Neural progenitor cell (in vitro differentiated cells): ENCODE measurements around the gene EFNA2. TPM values are rescaled to one million over a fixed set of nuclear protein-coding genes. Genes with fewer than 3 reads are reported as not detected.

Experiments
- DNase-seq: peaks from one replicate; pipeline ENCODE4 v3.0.0-alpha.2; 2016; ENCODE audit warnings: low spot score
- H2AFZ ChIP-seq: fragments of 200-600 bp; sonication (generic); replicated peaks from 2 replicates; pipeline ENCODE4 v1.6.1; 2016; ENCODE audit warnings: antibody characterized with exemption
- H3F3A ChIP-seq: fragments of 200-600 bp; sonication (generic); 2 replicates; pipeline ENCODE4 v1.6.1; 2016; ENCODE audit warnings: antibody characterized with exemption, low read depth
- H3K27ac ChIP-seq: fragments of 200-600 bp; sonication (generic); 2 replicates; pipeline ENCODE4 v1.5.1; 2016; ENCODE audit warnings: mild to moderate bottlenecking
- H3K27me3 ChIP-seq: fragments of 200-600 bp; sonication (generic); 2 replicates; pipeline ENCODE4 v1.6.1; 2016; ENCODE audit warnings: mild to moderate bottlenecking, moderate library complexity
- H3K36me3 ChIP-seq: fragments of 200-600 bp; sonication (generic); 2 replicates; pipeline ENCODE4 v1.5.1; 2016
- H3K4me1 ChIP-seq: fragments of 200-600 bp; sonication (generic); 2 replicates; pipeline ENCODE4 v1.6.1; 2016; ENCODE audit warnings: mixed run types
- H3K4me2 ChIP-seq: fragments of 200-600 bp; sonication (generic); 2 replicates; pipeline ENCODE4 v1.6.1; 2016
- H3K4me3 ChIP-seq: fragments of 200-600 bp; sonication (generic); 2 replicates; pipeline ENCODE4 v1.5.1; 2016
- H3K79me2 ChIP-seq: fragments of 200-600 bp; sonication (generic); 2 replicates; pipeline ENCODE4 v1.6.1; 2016; ENCODE audit warnings: low read depth
- H3K9ac ChIP-seq: fragments of 200-600 bp; sonication (generic); 2 replicates; pipeline ENCODE4 v1.6.1; 2016
- H3K9me3 ChIP-seq: fragments of 200-600 bp; sonication (generic); 2 replicates; pipeline ENCODE4 v1.5.1; 2016; ENCODE audit warnings: low read depth
- H4K20me1 ChIP-seq: fragments of 200-600 bp; sonication (generic); 2 replicates; pipeline ENCODE4 v1.6.1; 2016; ENCODE audit warnings: low read depth
- H3K27ac Mint-ChIP-seq: 3 replicates; pipeline ENCODE4 v1.8.0; 2021; ENCODE audit warnings: mixed read lengths
- H3K27me3 Mint-ChIP-seq: 2 replicates; pipeline ENCODE4 v1.8.0; 2022; ENCODE audit warnings: low read depth, mild to moderate bottlenecking, inconsistent platforms, moderate library complexity, mixed read lengths; ENCODE audit not compliant: insufficient read depth
- H3K36me3 Mint-ChIP-seq: 3 replicates; pipeline ENCODE4 v1.8.0; 2021; ENCODE audit warnings: mixed read lengths
- H3K4me1 Mint-ChIP-seq: 3 replicates; pipeline ENCODE4 v1.8.0; 2021; ENCODE audit warnings: mixed read lengths
- H3K4me3 Mint-ChIP-seq: 3 replicates; pipeline ENCODE4 v1.8.0; 2021; ENCODE audit warnings: mild to moderate bottlenecking, moderate library complexity, mixed read lengths
- H3K9me3 Mint-ChIP-seq: 3 replicates; pipeline ENCODE4 v1.8.0; 2020; ENCODE audit warnings: mixed read lengths
- CTCF ChIP-seq: fragments of 200-600 bp; sonication (generic); IDR thresholded peaks from 2 replicates; pipeline ENCODE4 v1.5.1; 2017; ENCODE audit warnings: antibody characterized with exemption, mild to moderate bottlenecking
- EZH2 ChIP-seq: fragments of 200-600 bp; sonication (generic); IDR thresholded peaks from 2 replicates; pipeline ENCODE4 v1.6.1; 2017; ENCODE audit warnings: antibody characterized with exemption, mild to moderate bottlenecking, moderate library complexity
- EZH2phosphoT487 ChIP-seq: fragments of 200-600 bp; sonication (generic); IDR thresholded peaks from 2 replicates; pipeline ENCODE4 v1.6.1; 2017; ENCODE audit warnings: antibody characterized with exemption
- total RNA-seq: library from RNA; depleted of rRNA; stranded (reverse); fragments of >200 nt; gene quantifications from 2 replicates; pipeline ENCODE4 v1.2.3, GENCODE V29; 2015; ENCODE audit warnings: low replicate concordance

Gene EFNA2
- total RNA-seq, 1 donor from 2014 or later = 13.2 TPM

GRCh38 chr19:1261798-1262622 lies 23.7 kb upstream of the EFNA2 start:
- Mint-ChIP-seq H3K27me3 (peaks cover 12% of the 10 kb centered on the region), H3K4me1 (peaks cover 67% of the 10 kb centered on the region), H3K27ac (peak overlapping the region; percentile 79), H3K36me3 (peaks cover 5% of the 10 kb centered on the region), H3K9me3 (no peaks in the 10 kb centered on the region), H3K4me3 (peak overlapping the region; percentile 88)
- no peaks in the 10 kb centered on the region for H3K36me3 ChIP-seq
- TF ChIP-seq EZH2 (no peak), CTCF (peak; percentile 2)
- H3K27ac ChIP-seq = no peak overlapping the region
- peaks cover 71% of the 10 kb centered on the region for H3F3A ChIP-seq
- H3K9ac ChIP-seq = no peak overlapping the region
- peaks cover 36% of the 10 kb centered on the region for H4K20me1 ChIP-seq
- peak overlapping the region; percentile 91 for H3K4me2 ChIP-seq
- H3K27me3 ChIP-seq = peaks cover under 1% of the 10 kb centered on the region
- peak overlapping the region; percentile 73 for H3K4me3 ChIP-seq
- DNase-seq = peak; percentile 23
- H3K79me2 ChIP-seq = peaks cover 18% of the 10 kb centered on the region
- peaks cover 58% of the 10 kb centered on the region for H3K4me1 ChIP-seq
- H3K9me3 ChIP-seq = no peaks in the 10 kb centered on the region
- H2AFZ ChIP-seq = no peak overlapping the region

DNA sequence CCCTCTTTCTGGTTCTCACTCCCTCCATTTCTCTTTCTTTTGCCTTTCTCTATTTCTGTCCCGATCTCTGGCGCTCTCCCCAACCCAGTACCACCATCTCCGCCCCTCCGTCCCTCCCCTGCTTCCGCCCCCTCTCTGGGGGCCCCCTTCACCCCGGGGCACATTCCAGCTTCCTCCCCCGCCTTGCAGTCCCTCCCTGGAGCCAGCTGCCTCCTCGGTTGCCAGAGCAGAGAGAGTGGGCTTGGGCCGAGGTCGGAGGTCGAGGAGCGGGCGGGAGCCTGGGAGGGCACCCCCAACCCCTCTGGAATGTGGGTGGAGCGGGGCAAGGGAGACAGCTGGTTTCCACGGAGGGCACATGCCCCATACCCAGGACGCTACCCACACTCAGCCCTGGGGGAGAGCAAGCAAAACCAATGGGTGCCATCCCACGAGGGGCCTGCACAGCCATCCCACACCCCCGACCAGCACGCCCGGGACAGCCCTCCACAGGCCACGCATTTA lies 23.0 kb upstream of the EFNA2 start:
- H3K4me3 Mint-ChIP-seq = peak overlapping the region; percentile 43
- H3K9ac ChIP-seq = no peak overlapping the region
- H3K27me3 ChIP-seq = peaks cover 7% of the 10 kb centered on the region
- peak overlapping the region; percentile 73 for H3K4me3 ChIP-seq
- peaks cover 65% of the 10 kb centered on the region for H3F3A ChIP-seq
- peaks cover 70% of the 10 kb centered on the region for H3K4me1 Mint-ChIP-seq
- no peak overlapping the region for H3K27ac ChIP-seq
- H2AFZ ChIP-seq = no peak overlapping the region
- no peaks in the 10 kb centered on the region for H3K9me3 Mint-ChIP-seq
- H3K27ac Mint-ChIP-seq = no peak overlapping the region
- H3K36me3 ChIP-seq = no peaks in the 10 kb centered on the region
- peaks cover 12% of the 10 kb centered on the region for H3K79me2 ChIP-seq
- peaks cover 13% of the 10 kb centered on the region for H3K27me3 Mint-ChIP-seq
- no peak for TF ChIP-seq EZH2phosphoT487
- no peak for TF ChIP-seq EZH2
- TF ChIP-seq CTCF = no peak
- H3K9me3 ChIP-seq = no peaks in the 10 kb centered on the region
- H3K4me2 ChIP-seq = peak overlapping the region; percentile 91
- H4K20me1 ChIP-seq = peaks cover 29% of the 10 kb centered on the region
- H3K36me3 Mint-ChIP-seq = peaks cover 1% of the 10 kb centered on the region
- DNase-seq = peak; percentile 55
- H3K4me1 ChIP-seq = peaks cover 65% of the 10 kb centered on the region

GRCh38 chr19:1263188-1263587 lies 22.5 kb upstream of the EFNA2 start:
- peaks cover 65% of the 10 kb centered on the region for H3F3A ChIP-seq
- peaks cover 13% of the 10 kb centered on the region for H3K27me3 Mint-ChIP-seq
- peaks cover 70% of the 10 kb centered on the region for H3K4me1 Mint-ChIP-seq
- H4K20me1 ChIP-seq = peaks cover 24% of the 10 kb centered on the region
- no peaks in the 10 kb centered on the region for H3K36me3 Mint-ChIP-seq
- peaks cover 12% of the 10 kb centered on the region for H3K27me3 ChIP-seq
- peaks cover 67% of the 10 kb centered on the region for H3K4me1 ChIP-seq
- DNase-seq = no peak
- H2AFZ ChIP-seq = no peak overlapping the region
- no peak for TF ChIP-seq CTCF
- TF ChIP-seq EZH2 = no peak
- TF ChIP-seq EZH2phosphoT487 = no peak
- no peak overlapping the region for H3K4me3 ChIP-seq
- no peak overlapping the region for H3K27ac ChIP-seq
- no peak overlapping the region for H3K4me2 ChIP-seq
- peak overlapping the region; percentile 72 for H3K4me3 Mint-ChIP-seq
- peaks cover 8% of the 10 kb centered on the region for H3K79me2 ChIP-seq
- H3K9me3 Mint-ChIP-seq = no peaks in the 10 kb centered on the region
- H3K27ac Mint-ChIP-seq = peak overlapping the region; percentile 76
- H3K9me3 ChIP-seq = no peaks in the 10 kb centered on the region
- H3K36me3 ChIP-seq = no peaks in the 10 kb centered on the region
- H3K9ac ChIP-seq = no peak overlapping the region
